HTERT RPE-1 (cell line): ENCODE results near the gene TREML2.
"Not testable (repeated sequence)": the region's sequence is repeated elsewhere in the genome, so short reads cannot be mapped to it uniquely, and the experiment has no call there.

Experiments
- in situ Hi-C: fragments of 300-500 bp; cut with MboI; formaldehyde crosslinking; loops from 4 replicates; pipeline ENCODE4 v1.14.3; 2020; ENCODE audit warnings: low sequenced_read_pairs

The TREML2 gene

DNA sequence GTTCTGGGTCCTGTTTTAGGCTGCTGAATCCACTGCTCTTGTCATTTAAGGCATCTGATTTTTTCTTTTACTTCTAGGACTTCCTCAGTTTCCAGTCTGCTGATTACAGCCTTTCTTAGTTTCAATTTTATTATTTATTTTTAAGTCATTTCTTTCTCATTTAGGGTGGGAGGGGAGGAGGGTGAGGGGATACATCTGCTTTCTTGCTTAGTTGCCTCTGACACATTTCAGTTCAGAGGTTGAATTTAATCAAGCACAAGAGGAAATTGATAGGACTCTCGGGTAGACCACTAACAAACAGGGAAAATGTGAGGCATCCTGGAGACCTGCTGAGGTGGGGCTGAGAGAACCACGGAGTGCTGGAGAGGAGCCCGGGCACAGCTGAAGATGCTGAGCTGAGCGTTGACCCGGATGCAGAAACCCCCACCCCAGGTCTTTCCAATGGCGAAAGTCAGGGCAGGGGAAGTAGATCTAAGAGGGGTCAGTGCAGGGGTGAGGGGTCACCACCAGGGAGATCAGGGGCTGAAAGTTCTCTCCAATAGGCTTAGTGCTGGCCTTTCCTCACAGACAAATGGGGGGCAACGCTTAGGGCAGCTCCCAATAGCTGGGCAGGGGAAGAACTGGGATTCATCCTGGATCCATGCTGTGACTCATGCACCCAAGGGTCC, 7.6 kb upstream of the TREML2 start:
- in situ Hi-C loops, result no loop called here

- in situ Hi-C loops, result no loop called here
These were observed 3.2 kb upstream of the TREML2 start for GRCh38 chr6:41204156-41204555.

- in situ Hi-C loops, result no loop called here
These were observed 820 bp upstream of the TREML2 start for GRCh38 chr6:41201764-41202173.

DNA sequence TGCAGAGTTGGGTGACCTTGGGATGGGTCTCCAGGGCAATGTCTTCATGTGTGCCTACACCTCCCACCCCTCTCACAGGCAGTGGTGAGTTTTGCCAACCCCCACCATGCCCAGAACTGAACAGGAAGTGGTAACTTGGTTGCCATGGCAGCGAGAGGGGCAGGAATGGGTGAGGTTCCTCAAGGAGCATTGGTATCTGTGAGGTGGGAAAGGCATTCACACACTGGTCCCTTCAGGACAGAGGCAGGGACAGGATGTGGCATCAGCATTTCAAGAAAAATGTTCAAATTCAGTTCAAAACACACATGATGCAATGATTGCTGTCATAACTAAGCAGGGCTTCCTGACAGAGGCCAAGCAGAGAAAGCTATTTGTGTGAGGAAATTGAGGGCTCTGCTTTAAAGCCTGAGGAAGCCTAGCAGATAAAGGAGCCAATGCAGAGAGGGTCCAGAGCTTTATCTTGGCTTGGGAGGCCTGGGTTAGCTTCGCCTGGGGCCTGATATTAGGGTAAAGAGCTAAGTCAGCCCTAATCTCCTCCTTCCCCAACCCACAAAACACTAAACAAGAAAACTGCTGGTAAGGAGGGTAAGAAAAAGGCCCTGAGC, 551 bp downstream of the TREML2 start:
- in situ Hi-C loops, result no loop called here

- in situ Hi-C loops, result no loop called here
These were observed 1.2 kb downstream of the TREML2 start for GRCh38 chr6:41199552-41200246.

DNA sequence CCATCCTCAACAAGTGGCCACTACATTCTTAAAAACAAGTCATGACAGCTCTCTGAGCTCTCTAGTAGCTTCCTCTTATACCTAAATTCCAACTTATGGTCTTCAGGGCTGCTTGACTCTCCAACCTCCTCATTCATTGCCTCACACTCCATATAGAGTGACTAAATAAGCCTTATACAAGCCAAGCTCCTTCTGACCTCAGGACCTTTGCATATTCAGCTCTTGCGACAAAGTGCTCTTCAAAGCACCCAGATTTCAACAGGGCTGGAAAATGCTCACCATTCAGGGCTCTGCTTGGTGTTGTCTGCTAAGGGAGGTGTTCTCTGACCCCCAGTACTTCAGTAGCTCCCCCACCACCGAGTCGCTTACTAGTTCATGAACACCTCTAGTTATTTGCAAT, 3.7 kb downstream of the TREML2 start:
- in situ Hi-C loops, result no loop called here

- in situ Hi-C loops, result no loop called here
These were observed 6.6 kb downstream of the TREML2 start for GRCh38 chr6:41194386-41194785.

DNA sequence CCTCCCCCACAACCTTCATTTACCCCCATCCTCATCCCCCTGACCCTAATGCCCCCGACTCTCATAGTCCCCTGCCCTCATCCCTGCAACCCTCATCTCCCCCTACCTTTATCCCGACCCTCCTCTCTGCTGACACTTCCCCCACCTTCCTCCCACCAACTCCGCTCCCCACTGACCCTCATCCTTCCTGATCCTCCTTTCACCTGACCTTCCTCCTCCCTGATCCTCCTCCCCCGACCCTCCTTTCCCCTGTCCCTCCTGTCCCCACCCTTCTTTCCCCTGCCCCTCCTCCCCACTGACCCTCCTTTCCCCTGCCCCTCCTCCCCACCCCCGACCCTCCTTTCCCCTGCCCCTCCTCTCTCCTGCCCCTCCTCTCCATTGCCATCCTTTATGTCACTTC, 7.1 kb downstream of the TREML2 start:
- in situ Hi-C loops, result no loop called here

DNA sequence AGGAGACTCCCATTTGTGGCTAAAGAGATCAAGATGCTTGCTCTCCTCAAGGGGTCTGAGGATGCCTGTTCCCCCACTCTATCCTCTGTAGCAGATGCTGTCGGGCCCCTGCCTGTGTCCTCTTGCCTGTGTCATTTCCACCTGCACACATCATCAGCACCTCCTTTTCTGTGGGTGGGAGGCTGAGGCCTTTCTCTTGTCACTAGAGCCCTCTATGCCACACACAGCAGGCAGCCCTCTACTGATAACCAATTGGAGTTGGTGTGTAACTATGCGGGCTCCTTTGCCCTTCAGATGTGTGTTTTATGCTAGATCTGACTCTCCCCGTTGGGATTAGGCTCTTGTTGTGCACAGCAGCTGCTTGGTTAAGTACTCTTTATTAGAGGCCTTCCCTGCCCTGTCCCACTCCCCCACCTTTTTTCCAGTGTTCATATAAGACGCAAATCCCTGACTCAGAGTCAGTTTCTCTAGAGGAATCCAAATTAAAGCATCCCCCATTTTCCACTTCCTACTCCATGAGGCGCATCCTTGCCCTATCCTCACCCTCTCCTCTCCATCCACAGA, 7.7 kb downstream of the TREML2 start:
- in situ Hi-C loops, result no loop called here

- in situ Hi-C loops, result no loop called here
These were observed 9.4 kb downstream of the TREML2 start for GRCh38 chr6:41191569-41191968.

- in situ Hi-C loops, result no loop called here
These were observed 10.2 kb downstream of the TREML2 start for GRCh38 chr6:41190791-41191190.

DNA sequence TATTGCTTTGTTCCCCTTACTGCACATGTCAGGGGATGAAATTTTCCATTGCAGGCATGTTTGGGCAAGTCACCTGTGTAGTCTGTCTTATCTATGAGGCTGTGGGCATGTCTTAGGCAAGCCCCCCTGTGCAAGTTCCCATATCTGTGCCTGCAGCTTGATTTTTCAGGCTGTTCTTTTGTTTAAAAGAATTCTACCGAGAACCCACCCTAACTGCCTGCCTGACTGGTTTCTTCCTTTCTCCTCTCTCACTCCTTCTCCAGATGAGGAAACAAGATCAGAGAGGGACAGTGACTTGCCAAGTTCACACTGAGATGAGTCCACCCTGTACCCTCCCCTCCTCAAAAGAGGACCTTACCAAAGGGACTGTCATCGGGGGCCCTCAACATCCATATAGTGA, 11.0 kb downstream of the TREML2 start:
- in situ Hi-C loops, result no loop called here

GRCh38 chr6:41189046-41189445, 11.9 kb downstream of the TREML2 start:
- in situ Hi-C loops, result not testable (repeated sequence)

DNA sequence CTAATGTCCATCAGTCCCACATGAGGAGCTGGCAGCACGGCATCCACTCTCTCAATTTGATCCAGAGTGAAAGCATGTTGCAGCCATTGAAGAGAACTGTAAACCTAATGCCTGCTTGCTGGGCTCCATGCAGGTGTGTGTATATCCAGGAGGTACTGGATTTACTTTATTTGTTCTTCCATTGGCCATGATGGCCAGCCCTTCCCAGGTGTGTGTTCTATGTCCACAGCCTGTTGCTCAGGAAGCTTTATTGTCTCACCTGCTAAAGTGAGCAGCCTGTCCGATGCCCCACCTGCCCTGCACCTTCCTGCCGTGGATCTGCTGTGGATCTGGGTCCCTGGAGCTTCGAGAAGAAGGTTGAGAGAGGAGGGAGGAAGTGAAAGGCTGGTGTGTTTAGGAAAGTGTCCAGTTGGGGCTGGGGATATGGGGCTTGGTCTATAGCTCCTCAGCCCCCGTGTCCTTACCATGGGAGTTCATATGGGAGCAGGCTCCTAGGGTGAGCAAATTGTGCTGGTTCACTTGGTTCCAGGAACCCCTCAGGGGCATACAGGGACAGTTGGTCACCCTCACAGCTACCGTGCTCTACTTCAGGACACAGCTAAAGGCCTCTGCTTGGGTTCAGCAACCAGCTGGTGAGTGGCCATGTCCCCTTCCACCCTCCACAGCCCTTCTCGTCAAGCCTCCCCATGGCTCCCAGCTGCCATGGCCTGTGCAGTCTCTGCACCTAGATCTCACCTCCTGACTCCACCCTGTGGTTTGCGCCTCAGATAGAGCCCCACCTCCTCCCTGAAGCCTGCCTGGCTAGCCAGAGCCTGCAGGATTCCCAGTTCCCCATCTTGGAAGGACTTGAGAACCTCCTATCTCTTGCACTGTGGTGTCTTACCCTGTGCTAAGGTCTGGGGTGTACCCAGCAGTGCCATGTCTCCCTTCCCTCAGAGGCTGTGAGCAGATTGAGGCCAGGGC, 12.7 kb downstream of the TREML2 start:
- in situ Hi-C loops, result no loop called here

DNA sequence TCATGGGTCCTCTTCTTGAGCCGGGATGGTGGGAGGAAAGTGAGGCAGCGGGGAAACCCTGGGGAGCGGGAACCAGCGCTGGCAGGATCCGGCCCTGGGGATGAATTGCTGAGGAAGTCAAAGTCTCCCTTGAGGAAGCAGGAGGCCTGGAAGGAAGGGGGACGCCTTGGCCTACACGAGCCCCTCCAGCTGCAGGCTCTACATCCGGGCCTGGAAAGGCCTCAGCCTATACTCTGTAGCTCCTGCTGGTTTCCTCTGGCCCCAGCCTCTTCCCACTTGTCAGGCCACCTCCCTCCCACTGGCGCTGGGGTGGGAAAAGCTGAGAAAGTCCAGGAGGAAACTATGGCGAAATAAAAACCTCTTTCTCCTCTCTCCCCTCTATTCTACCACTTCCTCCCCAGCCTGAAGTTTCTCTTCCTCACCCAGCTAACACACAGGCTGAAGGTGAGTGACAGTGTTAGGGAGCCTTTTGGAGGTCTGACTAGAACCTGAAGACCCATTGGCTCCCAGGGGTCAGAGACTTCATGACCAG, 14.9 kb downstream of the TREML2 start:
- in situ Hi-C loops, result no loop called here

DNA sequence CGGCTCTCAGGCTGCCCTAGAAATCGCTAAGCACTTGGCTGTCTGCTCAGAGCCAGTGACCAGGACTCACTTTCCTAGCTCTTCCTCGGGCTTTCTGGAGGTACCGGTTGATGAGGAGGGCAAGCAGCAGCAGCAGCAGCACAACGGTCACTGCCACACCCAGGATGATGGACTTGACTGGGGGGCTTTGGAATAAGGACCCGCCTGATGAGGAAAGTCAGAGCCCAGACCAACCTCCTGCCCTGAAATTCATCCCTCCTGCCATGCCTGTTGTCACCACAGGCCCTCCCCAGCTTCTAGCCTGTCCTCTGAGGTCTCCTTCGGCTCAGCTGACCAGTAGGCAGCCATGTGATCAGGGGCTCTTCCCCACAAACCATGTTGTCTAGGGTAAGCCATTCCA, 16.2 kb downstream of the TREML2 start:
- in situ Hi-C loops, result no loop called here

DNA sequence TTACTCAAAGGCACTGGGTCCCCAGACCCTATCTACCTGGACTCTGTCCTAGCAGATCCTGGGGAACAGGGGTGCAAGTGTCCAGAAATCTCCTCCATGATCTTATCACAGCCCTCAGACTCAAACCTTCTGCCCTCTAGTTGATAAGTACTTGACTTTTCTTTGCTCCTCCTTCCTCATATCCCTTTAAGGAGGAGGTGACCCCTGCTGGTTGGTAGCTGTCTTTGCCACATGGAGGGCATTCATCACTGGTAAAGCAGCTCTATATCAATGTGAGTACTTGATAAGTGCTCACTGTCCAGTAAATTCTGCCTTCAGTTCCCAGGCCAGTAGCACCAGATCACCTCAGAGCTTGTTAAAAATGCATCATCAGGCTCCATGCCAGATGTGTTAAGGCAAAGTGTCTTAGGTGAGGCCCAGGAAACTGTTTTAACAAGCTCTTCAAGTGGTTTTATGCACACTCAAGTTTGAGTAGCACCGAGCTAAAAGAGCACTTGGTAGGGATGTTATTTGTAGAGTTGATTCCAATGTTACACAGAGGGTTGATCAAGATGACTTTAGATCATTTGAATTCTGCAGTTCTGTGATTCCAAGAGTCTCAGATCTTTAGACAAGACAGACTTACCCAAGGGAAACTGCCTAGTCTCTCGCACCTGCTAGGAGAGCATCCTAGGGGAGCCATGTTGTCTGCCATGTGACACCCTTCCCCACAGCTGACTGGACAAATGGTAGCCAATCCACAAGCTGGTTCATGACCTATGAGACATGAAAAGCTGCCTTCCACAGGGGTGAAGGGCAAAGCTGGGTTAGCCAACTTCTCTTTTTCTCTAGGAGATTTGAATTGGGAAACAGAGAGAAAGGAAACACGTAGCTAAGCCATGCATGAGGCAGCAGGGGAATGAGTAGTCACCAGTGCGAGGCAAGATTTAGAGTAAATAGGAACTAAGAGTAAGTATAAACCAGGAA, 18.6 kb downstream of the TREML2 start:
- in situ Hi-C loops, result no loop called here

- in situ Hi-C loops, result no loop called here
These were observed 19.4 kb downstream of the TREML2 start for GRCh38 chr6:41181566-41181965.

GRCh38 chr6:41179163-41179562, 21.8 kb downstream of the TREML2 start:
- in situ Hi-C loops, result no loop called here
